IPS-20b (cell line): Measurements from ENCODE around the gene TAGLN3.

Experiments
- H3K27ac ChIP-seq: one replicate; pipeline ENCODE4 v1.5.1; 2013; ENCODE audit warnings: low read length
- H3K27me3 ChIP-seq: 2 replicates; pipeline ENCODE4 v1.6.1; 2013; ENCODE audit warnings: mild to moderate bottlenecking, low read length, inconsistent platforms; ENCODE audit not compliant: insufficient read depth
- H3K36me3 ChIP-seq: 2 replicates; pipeline ENCODE4 v1.6.1; 2013; ENCODE audit warnings: low read depth, mild to moderate bottlenecking, inconsistent platforms, low read length, moderate library complexity; ENCODE audit not compliant: insufficient read depth
- H3K4me1 ChIP-seq: 2 replicates; pipeline ENCODE4 v1.6.1; 2013; ENCODE audit warnings: mild to moderate bottlenecking, control low read depth, inconsistent platforms, low read length, moderate library complexity; ENCODE audit not compliant: insufficient read depth
- H3K4me3 ChIP-seq: 2 replicates; pipeline ENCODE4 v1.5.1; 2013; ENCODE audit warnings: mild to moderate bottlenecking, low read length, inconsistent platforms
- H3K9ac ChIP-seq: 2 replicates; pipeline ENCODE4 v1.6.1; 2013; ENCODE audit warnings: low read depth, mild to moderate bottlenecking, inconsistent platforms, low read length, moderate library complexity
- H3K9me3 ChIP-seq: 2 replicates; pipeline ENCODE4 v1.6.1; 2013; ENCODE audit warnings: mild to moderate bottlenecking, low read depth, low read length, inconsistent platforms; ENCODE audit not compliant: insufficient read depth

The TAGLN3 gene

GRCh38 chr3:112059497-112059896 lies 60.8 kb downstream of the TAGLN3 start:
- Histone ChIP-seq H3K27ac (no peak overlapping the region), H3K4me1 (no peaks in the 10 kb centered on the region), H3K9me3 (no peaks in the 10 kb centered on the region), H3K36me3 (no peaks in the 10 kb centered on the region), H3K4me3 (no peak overlapping the region), H3K9ac (no peak overlapping the region), H3K27me3 (no peaks in the 10 kb centered on the region)

GRCh38 chr3:112061152-112061551 lies 62.4 kb downstream of the TAGLN3 start:
- no peak overlapping the region for H3K4me3 ChIP-seq
- H3K9me3 ChIP-seq: no peaks in the 10 kb centered on the region
- no peak overlapping the region for H3K27ac ChIP-seq
- no peaks in the 10 kb centered on the region for H3K36me3 ChIP-seq
- H3K4me1 ChIP-seq: no peaks in the 10 kb centered on the region
- H3K9ac ChIP-seq: no peak overlapping the region
- no peaks in the 10 kb centered on the region for H3K27me3 ChIP-seq
